Right cardiac atrium (tissue), 5 donors: ENCODE results near the gene IKBKE. TPM values are rescaled to one million over a fixed set of nuclear protein-coding genes. Genes with fewer than 3 reads are reported as not detected.
"Not testable (repeated sequence)": the region's sequence is repeated elsewhere in the genome, so short reads cannot be mapped to it uniquely, and the experiment has no call there.

Source experiments
- ATAC-seq, 2 donors: fragments of 200-7000 bp; cut with Tn5 transposase; one replicate each; pipeline versions ENCODE4 v1.8.0 to v1.9.1; 2020; ENCODE audit warnings: moderate library complexity in 2 of 2, mild to moderate bottlenecking in 1 of 2
- DNase-seq, 3 donors: peaks; one replicate each; pipeline ENCODE4 v3.0.0-alpha.2; 2020
- H3K27ac ChIP-seq: one replicate; pipeline ENCODE4 v1.5.1; 2013; ENCODE audit warnings: mild to moderate bottlenecking, low read length, control low read depth, moderate library complexity
- H3K27me3 ChIP-seq: one replicate; pipeline ENCODE4 v1.6.1; 2013; ENCODE audit not compliant: control insufficient read depth, insufficient read depth
- H3K4me1 ChIP-seq: one replicate; pipeline ENCODE4 v1.6.1; 2013; ENCODE audit warnings: low read length; ENCODE audit not compliant: control insufficient read depth, insufficient read depth
- H3K4me3 ChIP-seq: one replicate; pipeline ENCODE4 v1.5.1; 2013; ENCODE audit warnings: low read length, control low read depth
- H3K9me3 ChIP-seq: one replicate; pipeline ENCODE4 v1.6.1; 2013; ENCODE audit warnings: low read length; ENCODE audit not compliant: control insufficient read depth
- WGBS: extraction: QIAGEN DNeasy Blood & Tissue Kit; methylation state at CpG from one replicate; pipeline ENCODE4 v1.1.7; 2013; 5-methylcytosine and 5-hydroxymethylcytosine counted together
- intact Hi-C, 4 donors: fragments of 100-400 bp; cut with DNase I; formaldehyde crosslinking; loops; one replicate each; pipeline versions ENCODE4 v1.11.0 to v1.14.0; 2022 to 2023
- polyA plus RNA-seq: library from polyadenylated mRNA; stranded (reverse); fragments of 200-250 nt; gene quantifications from one replicate; pipeline ENCODE4 v1.2.3, GENCODE V29; 2013
- total RNA-seq, 4 donors: library from RNA; stranded (reverse); fragmentation: NEBNext Ultra II Directional; extraction: Animal tissue kit (Norgen Biotek cat#: 25700); gene quantifications; one replicate each; pipeline ENCODE4 v1.2.1, GENCODE V29; 2021
- donor health status: healthy with polysubstance abuse.
- donor health status: DM: no; HTN: yes; CAD: no.
- donor health status: DM: no; HTN: no; CAD: no.
- donor health status: DM: no; HTN: yes; CAD: no; lungs with severe emphysema.
- donor health status: DM: yes; HTN: yes; CAD: no.

Gene IKBKE
- total and polyA plus RNA-seq, 5 donors = 0.54 to 2.0 (median 1.4) TPM

DNA sequence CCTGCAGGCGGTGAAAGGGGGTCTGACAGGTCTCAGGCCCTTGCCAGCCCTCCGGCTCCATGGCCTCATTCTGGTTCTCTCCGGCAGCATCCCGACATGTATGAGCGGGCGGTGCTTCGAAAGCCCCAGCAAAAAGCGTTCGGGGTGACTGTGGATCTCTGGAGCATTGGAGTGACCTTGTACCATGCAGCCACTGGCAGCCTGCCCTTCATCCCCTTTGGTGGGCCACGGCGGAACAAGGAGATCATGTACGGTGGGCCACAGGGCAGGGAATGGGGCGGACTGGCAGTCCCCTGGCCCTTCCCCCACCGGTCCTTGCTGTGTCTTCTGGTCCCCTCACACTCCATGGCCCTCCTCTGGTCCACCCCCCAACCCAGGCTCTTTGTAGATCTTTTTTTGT is 6.3 kb downstream of the IKBKE start:
- Histone ChIP-seq H3K9me3 (no peaks in the 10 kb centered on the region), H3K27me3 (no peaks in the 10 kb centered on the region), H3K4me1 (no peaks in the 10 kb centered on the region), H3K27ac (no peak overlapping the region), H3K4me3 (no peak overlapping the region)
- intact Hi-C loops = loop anchor here in 2 of 4 donors (5.0 to 10.0 kb wide), 2 partner anchors 106 to 428 kb away; no protein-coding TSS in a partner anchor
- no peak for ATAC-seq
- 93% methylated on average over 14 of the region's 14 CpGs for WGBS
- peak in 1 of 3 donors; percentile 37 for DNase-seq

DNA sequence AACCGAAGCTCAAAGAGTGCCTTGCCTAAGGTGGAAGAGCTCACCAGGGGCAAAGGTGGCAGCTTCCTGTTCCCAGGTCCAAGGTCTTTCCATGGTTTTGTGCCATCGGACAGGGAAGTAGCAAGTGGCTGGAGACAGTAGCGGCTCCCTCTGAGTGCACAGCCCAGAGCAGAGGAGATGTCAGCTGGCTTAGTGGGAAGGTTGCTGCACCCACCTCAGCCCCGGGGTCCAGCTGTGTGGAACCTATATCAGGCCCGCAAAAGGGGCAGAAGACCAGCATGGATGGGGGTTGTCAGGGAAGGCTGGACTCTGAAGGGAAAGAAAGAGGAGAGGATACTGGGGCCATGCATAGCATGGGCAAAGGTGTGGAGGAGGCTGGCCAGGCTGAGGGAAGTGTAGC is 6.8 kb downstream of the IKBKE start:
- no peaks in the 10 kb centered on the region for H3K4me1 ChIP-seq
- no peak overlapping the region for H3K4me3 ChIP-seq
- DNase-seq = no peak
- intact Hi-C loops = loop anchor here in 2 of 4 donors (5.0 to 10.0 kb wide), 2 partner anchors 105 to 428 kb away; no protein-coding TSS in a partner anchor
- H3K27ac ChIP-seq = no peak overlapping the region
- no peaks in the 10 kb centered on the region for H3K27me3 ChIP-seq
- H3K9me3 ChIP-seq = no peaks in the 10 kb centered on the region
- 92% methylated on average over 5 of the region's 5 CpGs for WGBS
- no peak for ATAC-seq

DNA sequence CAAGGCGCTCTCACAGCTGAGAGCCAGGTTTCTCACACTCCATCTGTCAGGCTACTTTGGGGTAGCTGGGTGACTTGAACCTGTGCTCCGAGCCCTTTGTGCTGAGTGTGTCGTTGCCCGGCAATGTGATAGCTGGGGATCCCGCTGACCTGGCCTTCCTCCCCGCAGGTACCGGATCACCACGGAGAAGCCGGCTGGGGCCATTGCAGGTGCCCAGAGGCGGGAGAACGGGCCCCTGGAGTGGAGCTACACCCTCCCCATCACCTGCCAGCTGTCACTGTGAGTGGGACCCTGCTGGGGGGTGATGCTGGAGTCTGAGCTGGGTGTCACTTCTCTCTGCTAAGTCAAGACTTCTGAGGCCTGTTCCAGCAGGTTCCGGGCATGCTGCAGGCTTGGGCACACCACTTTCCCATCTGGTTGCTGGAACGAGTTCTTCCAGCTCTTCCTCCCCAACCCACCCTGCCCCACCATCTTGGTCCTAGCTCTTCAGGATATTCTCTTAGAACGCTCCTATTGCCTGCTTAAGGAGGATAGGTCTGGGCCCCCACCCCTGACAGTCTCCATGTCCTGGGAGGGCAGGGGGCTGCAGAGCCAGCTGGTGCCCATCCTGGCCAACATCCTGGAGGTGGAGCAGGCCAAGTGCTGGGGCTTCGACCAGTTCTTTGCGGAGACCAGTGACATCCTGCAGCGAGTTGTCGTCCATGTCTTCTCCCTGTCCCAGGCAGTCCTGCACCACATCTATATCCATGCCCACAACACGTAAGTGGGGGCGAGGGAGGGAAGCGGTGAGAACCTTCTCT is 7.5 kb downstream of the IKBKE start:
- H3K27me3 ChIP-seq = no peaks in the 10 kb centered on the region
- DNase-seq (peak in 1 of 3 donors; percentile 39), ATAC-seq (no peak)
- intact Hi-C loops = loop anchor here in 2 of 4 donors (5.0 to 10.0 kb wide), 2 partner anchors 105 to 427 kb away; no protein-coding TSS in a partner anchor
- no peak overlapping the region for H3K4me3 ChIP-seq
- H3K9me3 ChIP-seq = no peaks in the 10 kb centered on the region
- H3K27ac ChIP-seq = no peak overlapping the region
- H3K4me1 ChIP-seq = no peaks in the 10 kb centered on the region
- 89% methylated on average over 21 of the region's 21 CpGs for WGBS

DNA sequence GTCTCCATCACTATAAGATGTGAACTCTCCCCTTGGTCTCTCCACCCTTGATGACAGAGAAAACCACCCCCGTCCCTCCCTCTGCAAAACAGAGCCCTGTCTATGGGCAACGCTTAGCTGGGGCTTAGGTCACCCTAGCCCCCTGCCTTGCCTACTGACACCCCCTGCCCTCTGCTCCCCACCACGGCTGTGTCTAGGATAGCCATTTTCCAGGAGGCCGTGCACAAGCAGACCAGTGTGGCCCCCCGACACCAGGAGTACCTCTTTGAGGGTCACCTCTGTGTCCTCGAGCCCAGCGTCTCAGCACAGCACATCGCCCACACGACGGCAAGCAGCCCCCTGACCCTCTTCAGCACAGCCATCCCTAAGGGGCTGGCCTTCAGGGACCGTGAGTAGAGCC is 8.5 kb downstream of the IKBKE start:
- no peak overlapping the region for H3K4me3 ChIP-seq
- no peaks in the 10 kb centered on the region for H3K9me3 ChIP-seq
- H3K27me3 ChIP-seq = no peaks in the 10 kb centered on the region
- no peak overlapping the region for H3K27ac ChIP-seq
- DNase-seq (peak in 1 of 3 donors; percentile 55), ATAC-seq (no peak)
- no peaks in the 10 kb centered on the region for H3K4me1 ChIP-seq
- intact Hi-C loops = loop anchor here in 2 of 4 donors (5.0 to 10.0 kb wide), 2 partner anchors 104 to 426 kb away; no protein-coding TSS in a partner anchor
- 85% methylated on average over 11 of the region's 11 CpGs for WGBS

DNA sequence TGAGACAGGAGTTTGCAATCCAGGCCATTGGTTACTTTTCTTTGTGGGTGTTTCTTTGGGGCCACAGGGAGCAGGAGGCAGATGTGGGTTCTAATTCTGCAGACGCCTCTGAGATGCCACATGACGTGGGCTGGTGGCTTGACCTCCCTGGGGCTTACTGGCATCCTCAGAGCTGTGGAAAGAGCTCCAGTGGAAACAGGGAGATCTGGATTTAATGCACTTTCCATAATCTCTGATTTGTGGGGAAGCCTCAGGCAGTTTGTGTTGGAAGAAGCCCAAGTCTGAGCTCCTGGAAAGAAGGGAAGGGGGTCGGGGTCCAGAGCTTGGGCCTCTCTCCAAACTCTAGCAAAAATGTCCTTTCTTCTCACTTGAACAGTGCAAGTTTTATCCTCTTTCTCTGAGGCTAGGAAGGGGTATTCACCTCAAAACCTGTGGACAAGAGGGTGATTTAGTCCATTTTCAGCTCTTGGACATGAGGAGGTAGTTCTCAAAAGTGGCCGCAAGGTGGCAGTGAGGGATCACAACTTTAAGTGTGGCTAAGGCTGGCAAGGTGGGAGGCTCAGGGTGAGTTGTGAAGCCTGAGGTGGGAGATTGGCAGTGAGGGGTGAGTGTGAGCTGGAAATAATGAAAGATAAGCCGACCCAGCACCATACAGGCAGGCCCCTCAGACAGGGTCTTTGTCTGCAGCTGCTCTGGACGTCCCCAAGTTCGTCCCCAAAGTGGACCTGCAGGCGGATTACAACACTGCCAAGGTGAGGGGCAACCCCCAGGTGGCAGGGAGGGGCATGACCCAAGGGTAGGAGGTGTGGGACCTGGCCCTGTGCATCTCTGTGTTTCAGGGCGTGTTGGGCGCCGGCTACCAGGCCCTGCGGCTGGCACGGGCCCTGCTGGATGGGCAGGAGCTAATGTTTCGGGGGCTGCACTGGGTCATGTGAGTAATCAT is 9.2 kb downstream of the IKBKE start:
- Histone ChIP-seq H3K4me1 (no peaks in the 10 kb centered on the region), H3K9me3 (no peaks in the 10 kb centered on the region), H3K27me3 (no peaks in the 10 kb centered on the region), H3K27ac (no peak overlapping the region), H3K4me3 (no peak overlapping the region)
- peak; percentile 44 to 61 for ATAC-seq
- intact Hi-C loops = loop anchor here in 2 of 4 donors (5.0 to 10.0 kb wide), 3 partner anchors 103 to 435 kb away; no protein-coding TSS in a partner anchor
- peak; percentile 79 to 89 (median 81) for DNase-seq
- WGBS = 77% methylated on average over 14 of the region's 14 CpGs

DNA sequence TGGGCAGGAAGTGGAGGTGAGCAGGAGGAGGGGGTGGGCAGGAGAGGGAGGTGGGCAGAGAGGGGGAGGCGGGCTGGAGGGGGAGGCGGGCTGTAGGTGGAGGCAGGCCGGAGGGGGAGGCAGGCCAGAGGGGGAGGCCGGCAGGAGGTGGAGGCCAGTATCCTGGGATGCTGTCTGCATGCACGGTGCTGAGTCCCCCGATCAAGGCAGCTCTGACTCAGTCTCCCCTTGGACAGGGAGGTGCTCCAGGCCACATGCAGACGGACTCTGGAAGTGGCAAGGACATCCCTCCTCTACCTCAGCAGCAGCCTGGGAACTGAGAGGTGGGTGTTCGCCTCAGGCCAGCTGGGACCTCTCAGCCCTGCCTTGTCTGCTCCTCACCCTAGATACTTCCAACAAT is 9.9 kb downstream of the IKBKE start:
- no peak overlapping the region for H3K4me3 ChIP-seq
- H3K27ac ChIP-seq = no peak overlapping the region
- H3K4me1 ChIP-seq = no peaks in the 10 kb centered on the region
- WGBS = 81% methylated on average over 8 of the region's 8 CpGs
- H3K9me3 ChIP-seq = no peaks in the 10 kb centered on the region
- ATAC-seq (peak in 1 of 2 donors; percentile 4), DNase-seq (peak in 1 of 3 donors; percentile 53)
- H3K27me3 ChIP-seq = no peaks in the 10 kb centered on the region
- intact Hi-C loops = loop anchor here in 1 of 4 donors (10.0 kb wide), 1 partner anchor 435 kb away; no protein-coding TSS in a partner anchor

DNA sequence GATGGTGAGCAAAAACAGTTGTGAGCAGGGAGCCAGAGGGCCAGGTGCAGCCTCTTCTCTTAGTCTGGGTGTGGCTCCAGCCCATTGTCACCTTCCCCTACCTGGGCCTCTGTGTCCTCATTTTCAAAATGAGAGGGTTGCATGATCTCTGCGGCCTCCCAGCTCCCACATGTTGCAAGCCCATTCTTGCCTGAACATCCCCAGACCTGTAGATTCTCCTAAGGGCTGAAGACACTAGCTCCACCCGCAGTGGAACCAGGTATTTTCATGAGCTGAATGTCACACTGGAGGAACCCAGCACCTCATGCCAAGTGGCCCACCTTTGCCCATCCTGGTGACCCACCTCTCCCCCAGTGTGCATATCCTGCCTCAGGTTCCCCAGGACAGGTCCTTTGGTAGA is 12.3 kb downstream of the IKBKE start:
- intact Hi-C loops = loop anchor here in 1 of 4 donors (10.0 kb wide), 1 partner anchor 432 kb away; no protein-coding TSS in a partner anchor
- Histone ChIP-seq H3K27ac (no peak overlapping the region), H3K27me3 (no peaks in the 10 kb centered on the region), H3K4me1 (no peaks in the 10 kb centered on the region), H3K9me3 (no peaks in the 10 kb centered on the region), H3K4me3 (no peak overlapping the region)
- 95% methylated on average over 2 of the region's 2 CpGs for WGBS
- ATAC-seq = no peak
- no peak for DNase-seq

DNA sequence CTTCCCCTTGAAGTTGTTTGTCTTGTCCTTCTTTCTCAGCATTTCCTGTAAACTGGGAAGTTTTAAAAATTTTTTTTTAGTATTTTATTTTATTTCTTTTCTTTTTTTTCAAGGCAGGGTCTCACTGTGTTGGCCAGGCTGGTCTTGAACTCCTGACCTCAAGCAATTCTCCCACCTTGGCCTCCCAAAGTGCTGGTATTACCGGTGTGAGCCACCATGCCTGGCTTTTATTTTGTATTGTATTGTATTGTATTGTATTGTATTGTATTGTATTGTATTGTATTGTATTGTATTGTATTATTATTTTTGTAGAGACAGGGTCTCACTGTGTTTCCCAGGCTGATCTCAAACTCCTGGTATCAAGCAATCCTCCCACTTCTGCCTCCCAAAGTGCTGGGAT is 13.6 kb downstream of the IKBKE start:
- not testable (repeated sequence) for H3K4me1 ChIP-seq, H3K27me3 ChIP-seq, H3K9me3 ChIP-seq, H3K4me3 ChIP-seq, H3K27ac ChIP-seq, DNase-seq, ATAC-seq
- intact Hi-C loops = loop anchor here in 1 of 4 donors (10.0 kb wide), 1 partner anchor 431 kb away; no protein-coding TSS in a partner anchor
- WGBS = 92% methylated on average over 1 of the region's 1 CpG

DNA sequence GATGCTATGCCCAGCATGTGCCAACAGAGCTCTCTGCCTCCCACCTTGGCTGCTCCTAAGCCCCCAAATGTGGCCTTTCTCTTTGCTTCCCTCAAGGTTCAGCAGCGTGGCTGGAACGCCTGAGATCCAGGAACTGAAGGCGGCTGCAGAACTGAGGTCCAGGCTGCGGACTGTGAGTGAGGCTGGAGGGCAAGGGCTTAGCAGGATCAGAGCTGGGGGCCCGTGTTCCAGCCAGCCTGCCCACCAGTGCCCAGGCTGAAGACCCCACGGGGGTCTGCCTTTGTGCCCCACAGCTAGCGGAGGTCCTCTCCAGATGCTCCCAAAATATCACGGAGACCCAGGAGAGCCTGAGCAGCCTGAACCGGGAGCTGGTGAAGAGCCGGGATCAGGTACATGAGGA is 14.6 kb downstream of the IKBKE start:
- DNase-seq = peak in 2 of 3 donors; percentile 6 to 34
- no peak for ATAC-seq
- no peaks in the 10 kb centered on the region for H3K9me3 ChIP-seq
- H3K4me1 ChIP-seq = no peaks in the 10 kb centered on the region
- WGBS = 92% methylated on average over 10 of the region's 10 CpGs
- no peaks in the 10 kb centered on the region for H3K27me3 ChIP-seq
- intact Hi-C loops = loop anchor here in 1 of 4 donors (10.0 kb wide), 1 partner anchor 430 kb away; no protein-coding TSS in a partner anchor
- H3K27ac ChIP-seq = no peak overlapping the region
- H3K4me3 ChIP-seq = no peak overlapping the region

DNA sequence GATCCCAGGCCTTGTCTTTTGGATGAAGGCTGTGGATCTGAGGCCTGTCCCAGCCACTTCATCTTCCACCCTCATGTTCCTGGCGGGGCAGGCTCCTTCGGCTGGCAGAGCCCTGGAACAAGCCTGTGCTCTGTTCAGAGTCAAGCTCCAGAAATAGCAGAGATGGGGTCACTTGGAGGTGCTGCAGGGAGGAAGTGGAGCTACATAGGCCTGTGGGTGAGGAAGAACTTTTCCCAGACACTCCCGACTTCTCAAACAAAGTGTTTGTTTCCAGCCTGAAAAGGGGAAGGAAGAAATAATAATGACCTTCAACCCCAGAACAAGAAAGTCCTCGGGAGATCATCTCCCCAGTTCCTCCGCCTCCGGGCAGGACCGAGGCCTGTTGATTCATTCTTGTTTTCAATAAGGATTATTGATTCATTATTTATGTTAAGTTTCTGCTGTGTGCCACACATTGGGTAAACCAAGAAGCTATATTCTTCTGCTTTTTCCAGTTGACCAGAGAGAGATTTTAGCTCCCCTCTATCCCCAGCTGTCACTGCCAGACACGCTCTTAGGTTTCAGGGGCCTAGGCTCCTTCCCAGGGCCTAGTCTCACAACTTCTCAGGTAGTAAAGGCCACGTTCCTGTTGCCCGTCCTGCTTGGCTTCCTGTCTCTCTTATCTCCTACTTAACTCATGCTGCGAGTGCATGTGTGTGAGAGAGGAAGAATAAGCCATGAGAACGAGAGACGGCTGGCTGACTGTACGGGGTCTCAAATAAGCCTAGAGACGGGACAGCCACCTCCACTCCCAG is 16.9 kb downstream of the IKBKE start:
- 47% methylated on average over 15 of the region's 15 CpGs for WGBS
- H3K4me1 ChIP-seq = no peaks in the 10 kb centered on the region
- intact Hi-C loops = loop anchor here in 1 of 4 donors (10.0 kb wide), 1 partner anchor 428 kb away; no protein-coding TSS in a partner anchor
- H3K27me3 ChIP-seq = no peaks in the 10 kb centered on the region
- H3K27ac ChIP-seq = peak overlapping the region; percentile 32
- H3K9me3 ChIP-seq = no peaks in the 10 kb centered on the region
- ATAC-seq = peak; percentile 49 to 72
- no peak overlapping the region for H3K4me3 ChIP-seq
- DNase-seq = peak in 1 of 3 donors; percentile 61
